HG03175 (cell line): ENCODE data around the gene MORN5.
A peak's percentile ranks its signal among the peaks of the same experiment; 100 is the strongest.
"Not testable (repeated sequence)": the region's sequence is repeated elsewhere in the genome, so short reads cannot be mapped to it uniquely, and the experiment has no call there.

Source experiments
- ATAC-seq: cut with Tn5 transposase; IDR thresholded peaks from one replicate; pipeline ENCODE4 v1.9.1; 2021; ENCODE audit warnings: mild to moderate bottlenecking, moderate library complexity; ENCODE audit not compliant: unreplicated experiment

The MORN5 gene

DNA sequence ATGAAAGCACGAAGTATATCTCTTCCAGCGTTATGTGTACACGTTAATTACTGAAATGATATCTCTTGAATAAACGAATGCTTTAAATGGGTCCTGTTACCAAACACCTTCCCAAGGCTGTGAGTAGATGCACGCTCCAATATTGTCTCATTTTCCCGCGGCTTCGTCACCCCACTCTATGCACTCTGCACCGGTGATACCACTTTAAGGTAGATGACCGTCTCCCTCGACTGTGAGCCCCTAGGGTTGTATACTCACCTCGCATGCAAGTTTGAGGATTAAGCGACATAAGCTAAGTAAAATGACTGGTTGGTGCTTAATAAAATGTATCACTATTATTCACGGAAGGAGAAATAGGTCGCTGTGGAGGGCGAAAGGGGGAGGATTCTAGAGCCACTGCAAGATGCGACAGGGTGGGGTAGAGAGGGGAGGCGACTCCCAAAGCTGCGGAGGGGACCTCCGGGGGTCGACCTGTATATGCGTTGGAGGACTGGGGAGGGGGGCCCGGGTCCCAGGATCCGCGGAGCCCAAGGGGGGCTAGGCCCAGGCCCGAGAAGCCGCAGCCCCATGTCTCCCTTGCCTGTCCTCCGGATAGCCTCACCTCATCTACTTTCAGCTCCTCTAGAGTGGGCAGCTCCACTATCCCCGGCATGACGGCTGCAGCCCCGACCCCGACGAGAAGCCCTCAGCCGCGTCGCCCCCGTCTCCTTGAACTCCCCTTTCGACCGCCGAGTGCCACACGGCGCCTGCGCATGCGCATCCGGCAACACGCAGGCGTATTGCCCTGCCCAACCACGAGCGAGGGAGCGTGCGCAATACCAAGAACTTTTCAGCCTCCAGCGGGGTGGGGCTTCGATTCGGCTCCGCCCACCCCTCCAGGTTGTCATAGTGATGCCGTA lies at the start of gene MORN5, which contains the start of gene NDUFA8:
Gene MORN5 (plus strand): TSS at position 883 of the 899 bp plus-strand sequence. CDS start 65 bp downstream, outside the sequence.
Gene NDUFA8 (minus strand): TSS at position 754 of the 899 bp plus-strand sequence. CDS start 102 bp downstream, at position 652.
- ATAC-seq, result peak; percentile 95

DNA sequence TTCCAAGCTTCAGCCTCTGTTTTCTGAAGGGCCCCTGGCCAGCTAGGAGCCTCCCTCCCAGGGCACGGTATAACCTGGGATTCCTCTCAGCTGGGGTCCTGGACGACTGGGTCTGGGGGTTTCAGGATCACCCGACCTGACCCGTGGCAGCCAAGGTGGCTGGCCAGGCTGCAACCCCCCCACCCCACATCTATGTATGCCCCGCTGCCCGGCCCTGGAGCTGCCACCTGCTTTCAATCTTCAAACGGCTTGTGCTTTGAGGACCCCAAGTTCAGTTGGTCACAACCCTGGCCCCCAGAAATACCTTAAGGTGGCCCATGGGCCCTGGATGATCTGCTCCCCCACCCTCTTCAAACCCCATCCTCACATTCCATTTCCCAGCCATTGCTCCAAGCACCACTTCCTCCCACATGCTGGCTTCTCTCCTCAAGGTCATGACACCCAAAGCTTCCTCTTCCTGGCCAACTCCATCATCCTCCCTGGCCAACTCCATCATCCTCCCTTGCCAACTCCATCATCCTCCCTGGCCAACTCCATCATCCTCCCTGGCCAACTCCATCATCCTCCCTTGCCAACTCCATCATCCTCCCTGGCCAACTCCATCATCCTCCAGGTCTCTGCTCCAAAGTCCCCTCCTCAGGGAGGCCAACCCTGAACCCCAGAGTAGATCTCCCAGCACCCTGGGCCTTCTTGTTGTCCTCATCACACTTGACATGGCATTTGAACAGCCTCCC lies 49.4 kb upstream of the MORN5 start:
- ATAC-seq, result no peak

DNA sequence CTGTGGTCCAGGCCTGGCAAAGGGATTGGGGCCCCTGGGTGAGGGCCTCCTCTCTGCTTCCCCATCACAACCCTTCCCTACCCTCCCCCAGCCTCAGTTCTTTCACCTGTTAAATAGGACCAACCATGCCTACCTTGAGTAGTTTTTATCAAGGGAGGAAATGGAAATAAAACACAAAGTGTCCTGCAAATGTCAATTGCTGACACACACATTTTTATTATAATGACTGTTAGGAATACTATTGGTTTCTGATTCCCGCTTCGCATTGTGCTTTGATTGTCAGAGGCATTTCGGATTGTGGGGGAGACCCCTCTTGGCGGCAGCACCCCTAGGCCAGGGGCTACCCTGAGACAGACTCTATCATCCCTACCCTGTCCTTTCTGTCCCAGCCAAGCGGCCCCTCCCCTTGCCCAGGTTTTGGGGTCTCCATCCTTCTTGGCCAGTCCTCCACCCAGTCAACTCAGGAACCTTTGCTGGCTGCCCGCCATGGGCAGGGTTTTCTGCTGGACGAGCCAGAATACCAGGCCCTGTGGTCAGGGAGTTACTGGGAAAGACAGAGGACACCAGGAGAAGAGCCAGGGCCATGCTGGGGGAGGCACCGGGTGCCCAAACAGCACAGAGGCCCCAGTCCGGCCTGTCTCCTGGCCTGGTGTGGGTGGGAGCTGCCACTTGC lies 48.2 kb upstream of the MORN5 start:
- ATAC-seq, result no peak

DNA sequence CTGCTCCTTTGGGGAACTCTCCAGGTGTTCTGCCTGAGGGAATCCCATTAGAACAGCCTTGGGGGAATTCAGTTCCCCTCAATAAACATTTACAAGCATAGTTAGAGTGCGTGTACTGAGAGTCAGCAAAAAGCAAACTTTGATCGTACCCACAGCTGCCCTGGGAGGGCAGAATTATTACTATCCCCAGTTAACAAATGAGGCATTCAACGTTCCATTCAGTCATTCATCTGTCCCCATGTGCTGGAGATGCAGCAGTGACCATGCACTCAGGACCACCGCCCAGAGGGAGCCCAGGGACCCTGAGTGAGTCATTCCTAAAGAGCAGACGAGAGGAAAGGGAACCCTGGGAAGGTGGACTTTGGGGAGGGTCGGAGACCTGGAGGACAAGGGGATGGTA lies 47.5 kb upstream of the MORN5 start:
- no peak for ATAC-seq

DNA sequence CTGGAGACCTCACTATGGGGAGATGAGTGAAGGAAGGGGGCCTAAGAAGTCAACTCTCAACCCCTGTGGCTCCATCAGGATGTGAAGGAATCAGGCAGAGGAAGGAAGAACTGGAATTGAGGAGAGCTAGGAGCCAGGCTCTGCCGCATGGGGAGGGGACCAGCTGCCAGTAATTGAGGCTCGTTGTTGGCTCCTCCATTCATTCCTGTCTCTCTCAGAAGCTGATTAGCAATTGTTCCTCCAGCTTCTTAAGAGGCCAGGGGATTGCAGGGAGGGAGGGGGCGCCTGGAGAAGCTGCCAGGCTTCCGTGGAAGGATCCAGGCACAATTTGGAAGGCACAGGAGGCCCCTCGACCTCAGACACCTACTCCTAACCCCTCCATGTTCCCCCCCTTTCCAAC lies 46.1 kb upstream of the MORN5 start:
- no peak for ATAC-seq

DNA sequence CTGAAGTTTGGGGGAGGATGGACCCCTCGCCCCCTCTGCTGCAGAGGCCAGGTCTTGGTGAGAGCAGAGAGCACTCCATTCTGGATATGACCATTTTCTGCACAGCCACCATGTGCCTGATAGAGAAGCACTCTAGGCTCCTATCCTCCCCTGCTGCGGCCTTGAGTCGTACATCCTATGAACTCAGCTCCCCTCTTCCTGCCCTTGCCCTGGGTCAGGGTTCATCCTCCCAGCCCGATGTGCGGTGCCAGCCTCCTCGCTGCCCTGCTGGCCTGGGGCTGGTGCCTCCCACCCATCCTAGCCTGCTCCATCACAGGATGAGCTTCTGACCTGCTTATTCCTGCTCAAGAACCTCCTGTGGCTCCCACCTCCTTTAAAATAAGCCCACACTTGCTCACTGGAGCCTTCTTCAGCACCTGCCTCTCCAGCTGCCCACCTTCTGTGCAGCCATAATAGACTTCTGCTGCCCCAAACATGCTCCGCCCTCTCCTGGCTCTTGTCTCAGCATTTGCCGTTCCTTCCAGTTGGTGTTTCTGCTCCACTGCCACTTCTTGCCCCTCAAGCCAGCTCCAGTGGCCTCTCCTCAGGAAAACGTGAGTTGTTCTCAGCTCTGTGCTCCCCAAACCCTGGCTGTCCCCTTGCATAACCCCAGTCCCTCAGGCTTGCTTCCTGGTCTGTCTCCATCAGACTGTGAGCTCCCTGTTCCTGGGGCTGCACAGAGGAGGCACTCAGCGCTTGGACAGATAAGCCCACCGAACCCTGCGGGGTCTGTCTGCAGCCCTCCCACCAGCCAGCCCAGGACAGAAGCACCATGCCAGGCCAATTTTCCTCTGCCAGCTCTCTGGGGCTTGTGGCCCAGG lies 44.3 kb upstream of the MORN5 start:
- ATAC-seq, result no peak

DNA sequence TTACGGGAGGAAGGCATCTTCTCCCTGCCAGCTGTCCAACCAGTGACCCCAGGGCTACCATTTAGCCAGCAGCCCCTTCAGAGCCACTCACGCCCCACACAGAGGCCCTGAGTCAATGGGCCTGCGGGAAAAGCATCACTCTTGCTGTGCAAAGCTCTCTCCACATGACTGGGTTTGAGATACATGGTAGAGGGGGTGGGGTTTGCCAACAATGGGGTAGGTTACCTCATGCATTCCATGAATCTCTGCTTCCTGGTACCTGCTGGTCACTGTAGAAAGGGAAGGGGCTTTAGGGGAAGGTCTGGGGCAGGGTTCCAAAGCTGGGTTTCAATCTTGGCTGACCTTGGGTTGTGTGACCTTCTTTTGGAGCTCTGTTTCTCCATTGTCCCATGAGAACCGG lies 43.7 kb upstream of the MORN5 start:
- no peak for ATAC-seq

DNA sequence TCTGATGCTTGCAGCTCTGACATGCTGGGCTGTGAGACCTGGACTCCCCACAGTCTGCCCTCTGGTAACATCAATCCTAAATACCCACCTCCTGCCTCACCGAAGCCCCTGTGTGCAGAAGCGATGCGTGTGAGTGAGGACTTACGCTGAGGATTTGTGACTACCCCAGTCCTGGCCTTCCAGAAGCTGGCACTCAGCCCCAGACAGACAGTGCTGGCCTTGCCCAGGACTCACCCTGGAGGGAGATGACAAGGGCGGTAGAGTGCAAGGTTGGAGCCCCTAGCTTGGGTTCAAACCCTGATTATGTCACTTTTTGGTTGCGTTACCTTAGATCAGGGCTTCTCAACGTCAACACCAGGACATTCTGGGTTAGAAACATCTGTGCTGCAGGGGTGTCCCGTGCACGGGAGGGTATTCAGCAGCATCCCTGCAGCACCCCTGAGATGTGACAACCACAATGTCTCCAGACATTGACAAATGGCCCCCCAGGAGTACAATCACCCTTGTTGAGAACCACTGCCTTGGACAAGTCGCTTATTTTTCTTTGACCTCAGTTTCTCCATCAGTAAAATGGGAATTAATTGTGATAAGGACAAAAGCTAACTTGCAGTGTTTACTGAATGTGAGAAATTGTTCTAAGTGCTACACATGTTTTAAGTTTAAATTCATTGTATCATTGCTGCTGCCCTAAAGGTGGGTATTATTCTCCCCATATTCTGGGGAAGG lies 43.1 kb upstream of the MORN5 start:
- no peak for ATAC-seq

DNA sequence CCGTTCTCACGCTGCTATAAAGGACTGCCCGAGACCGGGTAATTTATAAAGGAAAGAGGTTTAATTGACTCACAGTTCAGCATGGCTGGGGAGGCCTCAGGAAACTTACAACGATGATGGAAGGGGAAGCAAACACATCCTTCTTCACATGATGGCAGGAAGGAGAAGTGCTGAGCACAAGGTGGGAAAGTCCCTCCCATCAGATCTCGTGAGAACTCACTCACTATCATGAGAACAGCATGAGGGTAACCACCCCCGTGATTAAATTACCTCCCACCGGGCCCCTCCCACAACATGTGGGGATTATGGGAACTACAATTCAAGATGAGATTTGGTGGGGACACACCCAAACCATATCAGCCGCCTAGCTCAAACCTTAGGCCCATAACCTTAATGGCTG lies 42.5 kb upstream of the MORN5 start:
- not testable (repeated sequence) for ATAC-seq

DNA sequence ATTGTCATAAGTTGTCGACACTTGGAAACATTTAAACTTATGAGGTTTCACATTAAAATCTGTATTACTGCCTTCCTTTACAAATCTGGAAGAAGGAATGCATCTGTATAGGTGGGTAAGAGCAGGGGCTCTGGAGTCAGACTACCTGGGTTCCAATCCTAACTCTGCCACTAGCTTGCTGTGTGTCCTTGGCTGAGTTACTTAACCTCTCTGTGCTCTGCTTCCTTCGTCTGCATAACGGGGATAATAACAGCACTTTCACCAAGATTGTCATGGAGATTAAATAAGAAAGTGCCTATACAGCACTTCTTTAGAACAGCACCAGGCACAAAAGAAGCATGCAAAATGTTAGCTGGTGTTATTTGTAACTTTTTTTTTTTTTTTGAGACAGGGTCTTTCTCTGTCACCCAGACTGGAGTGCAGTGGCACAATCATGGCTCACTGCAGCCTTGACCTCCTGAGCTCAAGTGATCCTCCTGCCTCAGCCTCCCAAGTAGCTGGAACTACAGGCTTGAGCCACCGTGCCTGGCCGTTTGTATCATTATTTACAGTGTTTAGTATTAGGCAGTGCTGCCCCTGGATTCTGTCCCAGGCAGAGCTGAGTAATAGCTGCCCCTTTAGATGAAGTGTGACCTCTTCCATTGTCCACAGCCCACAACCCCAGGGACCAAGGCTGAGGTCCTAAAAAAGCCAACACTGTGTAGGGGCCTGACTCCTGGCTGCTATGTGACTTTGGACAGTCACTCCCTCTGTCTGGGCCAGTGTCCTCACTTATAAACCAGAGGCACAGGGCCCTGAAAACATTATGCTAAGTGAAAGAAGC lies 41.2 kb upstream of the MORN5 start:
- ATAC-seq, result no peak

DNA sequence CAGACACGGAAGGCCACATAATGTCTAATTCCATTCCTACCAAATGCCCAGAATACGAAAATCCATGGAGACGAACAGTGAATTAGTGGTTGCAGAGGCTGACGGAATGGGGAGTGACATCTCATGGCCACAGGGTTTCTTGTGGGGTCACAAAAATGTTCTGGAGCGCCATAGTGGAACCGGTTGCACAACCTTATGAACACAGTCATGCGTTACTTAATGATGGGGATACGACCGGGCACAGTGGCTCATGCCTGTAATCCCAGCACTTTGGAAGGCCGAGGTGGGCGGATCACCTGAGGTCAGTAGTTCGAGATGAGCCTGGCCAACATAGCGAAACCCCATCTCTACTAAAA lies 40.6 kb upstream of the MORN5 start:
- no peak for ATAC-seq

DNA sequence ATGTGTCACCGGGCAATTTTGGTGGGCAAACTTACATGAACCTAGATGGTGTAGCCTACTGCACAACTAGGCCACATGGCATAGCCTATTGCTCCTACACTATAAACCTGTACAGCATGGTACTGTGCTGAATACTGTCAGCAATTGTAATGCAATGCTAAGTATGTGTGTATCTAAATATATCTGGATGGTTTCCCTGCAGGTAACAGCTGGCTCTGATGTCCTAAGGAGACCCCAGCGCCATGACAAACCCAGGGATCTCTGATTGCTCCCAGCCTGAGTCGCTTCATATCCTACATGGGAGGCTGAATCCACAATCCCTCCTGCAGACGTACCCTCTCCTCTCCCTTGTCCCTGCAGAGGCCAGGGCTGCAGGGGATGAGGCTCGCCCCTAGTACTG lies 40.0 kb upstream of the MORN5 start:
- no peak for ATAC-seq

DNA sequence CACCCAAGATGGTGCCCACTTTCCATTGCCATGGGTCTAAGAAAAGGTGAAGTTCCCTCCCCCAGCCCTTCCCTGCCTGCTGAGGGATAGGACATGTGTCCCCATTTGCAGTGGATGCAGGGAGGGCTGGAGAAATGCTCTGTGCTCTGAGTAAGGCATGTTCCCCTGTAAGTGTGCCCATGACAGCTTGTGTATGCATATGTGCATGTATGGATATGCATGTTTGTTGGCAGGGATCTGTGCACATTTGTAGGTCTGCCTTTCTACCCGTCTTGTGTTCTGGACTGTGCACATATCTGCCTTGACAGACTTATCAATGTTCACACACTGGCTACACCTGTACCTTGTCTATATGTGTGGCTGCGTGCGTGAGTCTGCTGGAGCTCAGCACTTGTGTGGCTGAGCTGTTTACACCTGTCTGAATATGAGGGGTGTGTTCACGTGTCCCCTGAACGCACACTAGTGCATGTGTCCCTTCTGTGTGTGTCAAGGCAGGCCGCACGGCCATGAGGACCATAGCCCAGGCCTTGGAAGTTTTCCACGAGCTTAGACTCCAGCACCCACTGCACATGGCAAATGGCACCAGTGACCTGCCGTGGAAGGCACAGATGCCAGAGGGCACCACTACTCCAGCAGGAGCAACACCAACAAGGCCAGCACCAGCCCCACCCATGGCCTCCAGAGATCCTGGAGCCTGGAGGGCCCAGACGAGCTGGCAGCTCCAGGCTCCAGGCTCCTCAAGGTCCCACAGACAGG lies 39.2 kb upstream of the MORN5 start:
- ATAC-seq, result no peak

DNA sequence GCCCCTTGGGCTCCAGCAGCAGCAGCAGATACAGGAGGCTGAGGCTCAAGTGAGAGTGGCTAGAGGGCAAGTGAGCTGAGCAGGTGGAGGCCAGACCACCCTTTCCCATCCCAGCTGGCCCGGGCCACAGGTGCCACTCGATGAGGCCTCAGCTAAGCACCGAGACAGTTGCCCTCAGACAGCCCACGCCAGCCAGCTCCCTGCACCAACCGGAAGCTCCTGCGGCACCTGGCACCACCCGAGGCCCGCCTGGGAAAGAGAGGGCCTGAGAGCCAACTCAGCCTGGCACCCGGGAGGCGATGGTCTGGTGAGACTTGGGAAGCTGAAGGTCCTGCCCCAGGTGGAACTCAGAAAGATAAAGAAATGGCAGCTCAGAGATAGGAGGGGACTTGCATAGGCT lies 38.3 kb upstream of the MORN5 start:
- no peak for ATAC-seq

DNA sequence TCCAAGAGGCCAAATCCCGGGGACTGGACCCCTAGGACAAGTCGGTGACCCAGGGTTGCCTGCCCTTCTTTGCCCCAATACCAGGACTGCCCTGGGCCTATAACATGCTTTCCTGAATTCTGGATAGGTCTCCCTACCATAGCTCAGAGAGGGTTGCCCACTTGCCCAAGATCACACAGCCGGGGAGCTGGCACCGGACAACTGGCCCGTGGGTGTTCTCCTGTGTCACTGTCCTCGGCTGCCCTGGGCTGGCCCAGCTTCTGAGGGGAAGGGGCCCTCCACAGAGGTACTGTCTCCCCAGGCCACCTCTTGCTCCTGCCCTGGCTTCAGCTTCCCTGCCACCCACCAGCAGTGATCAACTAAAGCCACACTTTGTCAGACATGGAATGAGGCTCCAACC lies 37.8 kb upstream of the MORN5 start:
- ATAC-seq, result no peak

DNA sequence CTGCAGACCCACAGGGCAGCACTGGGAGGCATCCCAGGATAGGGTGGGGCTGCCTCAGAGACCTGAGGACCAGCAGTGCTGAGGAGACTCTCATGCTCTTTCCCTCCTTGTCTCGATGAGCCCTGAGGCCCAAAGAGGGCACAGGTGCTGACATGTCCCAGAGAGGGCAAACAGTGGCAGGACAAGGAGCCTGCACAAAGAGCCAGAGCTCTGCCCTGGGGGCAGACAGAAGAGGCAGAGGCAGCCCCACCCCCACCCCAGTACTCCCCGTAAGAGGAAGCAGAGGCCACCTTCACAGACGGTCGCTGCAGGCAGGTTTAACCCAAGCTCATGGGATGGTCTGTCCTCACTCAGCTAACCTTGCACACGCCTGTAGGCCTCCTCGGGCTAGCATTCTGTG lies 37.2 kb upstream of the MORN5 start:
- ATAC-seq, result no peak

DNA sequence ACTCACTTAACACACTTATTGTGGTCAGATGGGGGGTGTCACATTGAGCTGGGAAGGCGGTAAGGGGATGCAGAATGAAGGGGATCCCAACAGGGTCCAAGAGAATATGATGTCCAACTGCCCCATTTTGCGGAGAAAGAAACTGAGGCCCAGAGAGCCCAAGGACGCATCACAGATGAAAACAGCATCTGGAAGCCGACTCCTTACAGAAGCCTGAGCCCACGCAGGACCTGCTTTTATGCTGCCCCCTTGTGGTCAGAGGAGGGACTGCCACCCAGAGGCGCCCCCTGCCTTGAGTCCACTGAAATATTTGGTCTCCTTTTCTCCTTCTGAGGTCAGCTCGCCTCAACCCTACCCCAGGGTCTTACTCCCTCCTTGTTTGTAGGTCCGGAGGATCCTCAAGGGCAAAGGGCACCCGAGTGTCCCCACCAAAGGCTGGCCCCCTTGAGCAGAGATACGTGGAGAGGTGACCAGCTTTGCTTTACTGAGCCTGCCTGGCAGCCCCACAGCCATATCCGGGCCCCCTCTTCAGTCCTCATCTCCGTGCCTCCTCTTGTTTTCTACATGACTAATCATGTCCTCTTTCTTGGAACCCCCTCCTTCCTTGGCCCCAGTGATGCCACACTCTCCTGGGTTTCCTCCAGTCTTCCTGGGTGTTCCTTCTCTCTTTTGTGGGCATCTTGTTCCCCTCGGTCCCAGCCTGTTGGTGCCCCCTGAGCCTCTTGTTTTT lies 36.6 kb upstream of the MORN5 start:
- peak; percentile 50 for ATAC-seq

DNA sequence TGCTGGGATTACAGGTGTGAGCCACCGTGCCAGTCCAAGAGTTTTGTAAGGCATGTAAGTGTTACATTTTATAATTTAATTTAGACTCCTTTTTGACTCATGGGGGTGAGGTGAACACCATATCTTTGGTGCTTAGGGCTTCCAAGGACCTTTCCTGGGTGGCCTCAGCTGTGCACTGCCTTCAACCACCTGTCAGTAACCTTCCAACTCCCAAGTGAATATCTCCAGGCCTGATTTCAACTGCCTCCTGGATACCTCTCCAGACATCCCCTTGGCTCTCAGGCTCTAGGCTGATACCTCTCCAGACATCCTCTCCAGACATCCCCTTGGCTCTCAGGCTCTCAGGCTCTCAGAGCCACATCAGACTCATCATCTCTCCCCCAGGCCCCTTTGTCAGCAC lies 35.7 kb upstream of the MORN5 start:
- no peak for ATAC-seq
